ENCODE results near the gene DCTN3. TPM values are rescaled to one million over a fixed set of nuclear protein-coding genes. Genes with fewer than 3 reads are reported as not detected.

DCTN3 gene
- total and polyA plus RNA-seq, 4 experiments from 2014 or later, result 57.8 to 144 (median 87.0) TPM

- H3K4me3 Mint-ChIP-seq, result no peak overlapping the region
- H3K36me3 Mint-ChIP-seq, result peaks cover 0 to 3% of the 10 kb centered on the region in 2 donors
- Histone ChIP-seq H3K9me3 (ENCODE audit: control insufficient read depth in 1 of 2, low read length in 2 of 2) (no peaks in the 10 kb centered on the region), H3K27me3 (ENCODE audit: insufficient read depth, low read length) (no peaks in the 10 kb centered on the region), H3K4me3 (ENCODE audit: low read length in 2 of 2) (no peak overlapping the region), H3K27ac (ENCODE audit: low read depth, low read length) (no peak overlapping the region), H3K4me1 (ENCODE audit: insufficient read depth, low read length) (peaks cover 10% of the 10 kb centered on the region), H3K36me3 (ENCODE audit: insufficient read depth, low read length) (no peaks in the 10 kb centered on the region)
- ChIA-PET POLR2A (ENCODE audit: partially characterized antibody) (interaction anchor here (1.5 kb wide), 1 partner anchor 31 kb away, joined by 5 read pairs; the partner anchor contains the start of gene SIGMAR1), CTCF (ENCODE audit: partially characterized antibody) (interaction anchor here (0.8 to 5.6 kb wide), 5 partner anchors 8 to 203 kb away, joined by 3 to 70 read pairs (median 20); partner anchors contain the start of gene SIGMAR1)
- intact Hi-C loops (cut with micrococcal nuclease), result no loop called here
- H3K27ac Mint-ChIP-seq, result no peak overlapping the region
- no peaks in the 10 kb centered on the region for H3K9me3 Mint-ChIP-seq
- H3K27me3 Mint-ChIP-seq, result peaks cover 0 to 2% of the 10 kb centered on the region in 2 donors
- no peak for DNase-seq
- H3K4me1 Mint-ChIP-seq, result peaks cover 5 to 19% (median 12%) of the 10 kb centered on the region in 4 donors
These were observed 13.4 kb downstream of the DCTN3 start for GRCh38 chr9:34606905-34607304.

GRCh38 chr9:34606190-34606589, 14.1 kb downstream of the DCTN3 start:
- Mint-ChIP-seq H3K9me3 (no peaks in the 10 kb centered on the region), H3K36me3 (peaks cover 0 to 2% of the 10 kb centered on the region in 2 donors), H3K4me3 (no peak overlapping the region), H3K4me1 (peaks cover 3 to 14% (median 8%) of the 10 kb centered on the region in 4 donors), H3K27me3 (peaks cover 0 to 2% of the 10 kb centered on the region in 2 donors), H3K27ac (no peak overlapping the region)
- Histone ChIP-seq H3K4me1 (ENCODE audit: insufficient read depth, low read length) (peaks cover 5% of the 10 kb centered on the region), H3K4me3 (ENCODE audit: low read length in 2 of 2) (no peak overlapping the region), H3K9me3 (ENCODE audit: control insufficient read depth in 1 of 2, low read length in 2 of 2) (no peaks in the 10 kb centered on the region), H3K27ac (ENCODE audit: low read depth, low read length) (no peak overlapping the region), H3K36me3 (ENCODE audit: insufficient read depth, low read length) (no peaks in the 10 kb centered on the region), H3K27me3 (ENCODE audit: insufficient read depth, low read length) (no peaks in the 10 kb centered on the region)
- POLR2A ChIA-PET (ENCODE audit: partially characterized antibody), result interaction anchor here (1.5 kb wide), 1 partner anchor 31 kb away, joined by 5 read pairs; the partner anchor contains the start of gene SIGMAR1
- CTCF ChIA-PET (ENCODE audit: partially characterized antibody), result interaction anchor here (0.6 to 5.6 kb wide), 6 partner anchors 8 to 451 kb away, joined by 3 to 70 read pairs (median 12); partner anchors contain the start of gene SIGMAR1
- intact Hi-C loops (cut with micrococcal nuclease), result no loop called here
- DNase-seq, result no peak

- Histone ChIP-seq H3K4me1 (ENCODE audit: insufficient read depth, low read length) (no peaks in the 10 kb centered on the region), H3K36me3 (ENCODE audit: insufficient read depth, low read length) (no peaks in the 10 kb centered on the region), H3K9me3 (ENCODE audit: control insufficient read depth in 1 of 2, low read length in 2 of 2) (no peaks in the 10 kb centered on the region), H3K27me3 (ENCODE audit: insufficient read depth, low read length) (no peaks in the 10 kb centered on the region), H3K27ac (ENCODE audit: low read depth, low read length) (no peak overlapping the region), H3K4me3 (ENCODE audit: low read length in 2 of 2) (no peak overlapping the region)
- Mint-ChIP-seq H3K36me3 (no peaks in the 10 kb centered on the region), H3K4me1 (peaks cover 0 to 2% (median 0%) of the 10 kb centered on the region in 4 donors), H3K4me3 (no peak overlapping the region), H3K9me3 (no peaks in the 10 kb centered on the region), H3K27ac (no peak overlapping the region), H3K27me3 (peaks cover 0 to 3% of the 10 kb centered on the region in 2 donors)
- ChIA-PET POLR2A (ENCODE audit: partially characterized antibody) (no interaction called here), CTCF (ENCODE audit: partially characterized antibody) (interaction anchor here (0.6 to 5.6 kb wide), 28 partner anchors 9 to 614 kb away, joined by 3 to 70 read pairs (median 4); partner anchors contain the start of genes ARID3C, CCL27, DCTN3 and GALT)
- intact Hi-C loops (cut with micrococcal nuclease), result loop anchor here (1.0 to 5.0 kb wide), 2 partner anchors 34 to 166 kb away; partner anchors contain the start of gene SIGMAR1
- DNase-seq, result peak; percentile 67 to 78 (median 74)
These were observed 16.6 kb downstream of the DCTN3 start for GRCh38 chr9:34603610-34604231.

GRCh38 chr9:34601937-34602573, 18.2 kb downstream of the DCTN3 start:
- no peak overlapping the region for H3K27ac ChIP-seq (ENCODE audit: low read depth, low read length)
- no peak overlapping the region for H3K4me3 ChIP-seq (ENCODE audit: low read length in 2 of 2)
- Mint-ChIP-seq H3K36me3 (no peaks in the 10 kb centered on the region), H3K27ac (peak overlapping the region in 1 of 7 donors; percentile 71), H3K4me3 (no peak overlapping the region), H3K4me1 (peaks cover 0 to 2% (median 0%) of the 10 kb centered on the region in 4 donors), H3K9me3 (no peaks in the 10 kb centered on the region), H3K27me3 (peaks cover 0 to 6% of the 10 kb centered on the region in 2 donors)
- H3K9me3 ChIP-seq (ENCODE audit: control insufficient read depth in 1 of 2, low read length in 2 of 2), result no peaks in the 10 kb centered on the region
- no peaks in the 10 kb centered on the region for H3K4me1 ChIP-seq (ENCODE audit: insufficient read depth, low read length)
- DNase-seq, result no peak
- no peaks in the 10 kb centered on the region for H3K27me3 ChIP-seq (ENCODE audit: insufficient read depth, low read length)
- H3K36me3 ChIP-seq (ENCODE audit: insufficient read depth, low read length), result no peaks in the 10 kb centered on the region
- ChIA-PET CTCF (ENCODE audit: partially characterized antibody) (interaction anchor here (0.9 to 5.6 kb wide), 13 partner anchors 9 to 300 kb away, joined by 3 to 70 read pairs (median 4); partner anchors contain the start of genes DCTN3, RPP25L and SIGMAR1), POLR2A (ENCODE audit: partially characterized antibody) (no interaction called here)
- intact Hi-C loops (cut with micrococcal nuclease), result loop anchor here (5.0 kb wide), 1 partner anchor 35 kb away; the partner anchor contains the start of gene SIGMAR1

- ChIA-PET CTCF (ENCODE audit: partially characterized antibody) (interaction anchor here (0.8 to 1.0 kb wide), 2 partner anchors 10 to 33 kb away, joined by 3 read pairs; no protein-coding TSS in a partner anchor), POLR2A (ENCODE audit: partially characterized antibody) (no interaction called here)
- DNase-seq, result no peak
These were observed 19.4 kb downstream of the DCTN3 start for GRCh38 chr9:34600908-34601307.

GRCh38 chr9:34599546-34599945, 20.7 kb downstream of the DCTN3 start:
- intact Hi-C loops (cut with micrococcal nuclease), result no loop called here
- H3K27ac ChIP-seq (ENCODE audit: low read depth, low read length), result no peak overlapping the region
- no peak overlapping the region for H3K4me3 Mint-ChIP-seq
- peaks cover 11% of the 10 kb centered on the region in 2 donors for H3K27me3 Mint-ChIP-seq
- H3K36me3 Mint-ChIP-seq, result no peaks in the 10 kb centered on the region
- ChIA-PET POLR2A (ENCODE audit: partially characterized antibody) (interaction anchor here (1.9 kb wide), 1 partner anchor 38 kb away, joined by 6 read pairs; the partner anchor contains the start of gene SIGMAR1), CTCF (ENCODE audit: partially characterized antibody) (interaction anchor here (1.0 to 2.2 kb wide), 2 partner anchors 11 to 35 kb away, joined by 3 to 7 read pairs; no protein-coding TSS in a partner anchor)
- H3K27ac Mint-ChIP-seq, result no peak overlapping the region
- H3K4me3 ChIP-seq (ENCODE audit: low read length in 2 of 2), result no peak overlapping the region
- H3K36me3 ChIP-seq (ENCODE audit: insufficient read depth, low read length), result no peaks in the 10 kb centered on the region
- H3K4me1 Mint-ChIP-seq, result peaks cover 0 to 2% (median 0%) of the 10 kb centered on the region in 4 donors
- DNase-seq, result no peak
- no peaks in the 10 kb centered on the region for H3K4me1 ChIP-seq (ENCODE audit: insufficient read depth, low read length)
- no peaks in the 10 kb centered on the region for H3K9me3 Mint-ChIP-seq
- peaks cover 7% of the 10 kb centered on the region for H3K27me3 ChIP-seq (ENCODE audit: insufficient read depth, low read length)
- no peaks in the 10 kb centered on the region for H3K9me3 ChIP-seq (ENCODE audit: control insufficient read depth in 1 of 2, low read length in 2 of 2)

More at GRCh38 chr9:34600908-34601307, 19.4 kb downstream of the DCTN3 start:
- H3K9me3 ChIP-seq (ENCODE audit: control insufficient read depth in 1 of 2, low read length in 2 of 2), result no peaks in the 10 kb centered on the region
- H3K4me1 ChIP-seq (ENCODE audit: insufficient read depth, low read length), result no peaks in the 10 kb centered on the region
- no peaks in the 10 kb centered on the region for H3K27me3 ChIP-seq (ENCODE audit: insufficient read depth, low read length)
- no peak overlapping the region for H3K4me3 ChIP-seq (ENCODE audit: low read length in 2 of 2)
- H3K4me3 Mint-ChIP-seq, result no peak overlapping the region
- peaks cover 5 to 6% of the 10 kb centered on the region in 2 donors for H3K27me3 Mint-ChIP-seq
- H3K36me3 ChIP-seq (ENCODE audit: insufficient read depth, low read length), result no peaks in the 10 kb centered on the region
- H3K4me1 Mint-ChIP-seq, result peaks cover 0 to 2% (median 0%) of the 10 kb centered on the region in 4 donors
- no peaks in the 10 kb centered on the region for H3K36me3 Mint-ChIP-seq
- H3K27ac ChIP-seq (ENCODE audit: low read depth, low read length), result no peak overlapping the region
- H3K9me3 Mint-ChIP-seq, result no peaks in the 10 kb centered on the region
- intact Hi-C loops (cut with micrococcal nuclease), result loop anchor here (5.0 kb wide), 1 partner anchor 36 kb away; the partner anchor contains the start of gene SIGMAR1
- H3K27ac Mint-ChIP-seq, result peak overlapping the region in 1 of 7 donors; percentile 14
